Measurements from ENCODE around the gene SORCS2.

GRCh38 chr4:7421356-7422150, 229.2 kb downstream of the SORCS2 start:
- TF ChIP-seq, protein P1, sequence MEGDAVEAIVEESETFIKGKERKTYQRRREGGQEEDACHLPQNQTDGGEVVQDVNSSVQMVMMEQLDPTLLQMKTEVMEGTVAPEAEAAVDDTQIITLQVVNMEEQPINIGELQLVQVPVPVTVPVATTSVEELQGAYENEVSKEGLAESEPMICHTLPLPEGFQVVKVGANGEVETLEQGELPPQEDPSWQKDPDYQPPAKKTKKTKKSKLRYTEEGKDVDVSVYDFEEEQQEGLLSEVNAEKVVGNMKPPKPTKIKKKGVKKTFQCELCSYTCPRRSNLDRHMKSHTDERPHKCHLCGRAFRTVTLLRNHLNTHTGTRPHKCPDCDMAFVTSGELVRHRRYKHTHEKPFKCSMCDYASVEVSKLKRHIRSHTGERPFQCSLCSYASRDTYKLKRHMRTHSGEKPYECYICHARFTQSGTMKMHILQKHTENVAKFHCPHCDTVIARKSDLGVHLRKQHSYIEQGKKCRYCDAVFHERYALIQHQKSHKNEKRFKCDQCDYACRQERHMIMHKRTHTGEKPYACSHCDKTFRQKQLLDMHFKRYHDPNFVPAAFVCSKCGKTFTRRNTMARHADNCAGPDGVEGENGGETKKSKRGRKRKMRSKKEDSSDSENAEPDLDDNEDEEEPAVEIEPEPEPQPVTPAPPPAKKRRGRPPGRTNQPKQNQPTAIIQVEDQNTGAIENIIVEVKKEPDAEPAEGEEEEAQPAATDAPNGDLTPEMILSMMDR (IDR thresholded peaks at IDR 0.05) = no peak
- TF ChIP-seq POLR2A (IDR thresholded peaks at IDR 0.05) (no peak), POLR2AphosphoS5 (IDR thresholded peaks at IDR 0.05) (no peak), EP300 (IDR thresholded peaks at IDR 0.05) (no peak)
